Measurements from ENCODE around the gene P2RX1.

The P2RX1 gene

GRCh38 chr17:3905017-3905520 is 11.2 kb downstream of the P2RX1 start:
- DNase-seq (ENCODE audit: low spot score): no peak

GRCh38 chr17:3904501-3904900 is 11.8 kb downstream of the P2RX1 start:
- no peak for DNase-seq (ENCODE audit: low spot score)

- DNase-seq (ENCODE audit: low spot score): no peak
Observed at GRCh38 chr17:3903881-3904290, 12.4 kb downstream of the P2RX1 start.

- no peak for DNase-seq (ENCODE audit: low spot score)
Observed at GRCh38 chr17:3903051-3903825, 13.0 kb downstream of the P2RX1 start.

- DNase-seq (ENCODE audit: low spot score): no peak
Observed at GRCh38 chr17:3900646-3901045, 15.6 kb downstream of the P2RX1 start.

- no peak for DNase-seq (ENCODE audit: low spot score)
Observed at GRCh38 chr17:3897731-3898130, 18.5 kb downstream of the P2RX1 start.

GRCh38 chr17:3896968-3897235 is 19.4 kb downstream of the P2RX1 start:
- no peak for DNase-seq (ENCODE audit: low spot score)

GRCh38 chr17:3896108-3896967 is 19.9 kb downstream of the P2RX1 start:
- DNase-seq (ENCODE audit: low spot score): no peak

- no peak for DNase-seq (ENCODE audit: low spot score)
Observed at GRCh38 chr17:3895354-3895753, 20.9 kb downstream of the P2RX1 start.

GRCh38 chr17:3894911-3895343 is 21.3 kb downstream of the P2RX1 start:
- DNase-seq (ENCODE audit: low spot score): no peak

GRCh38 chr17:3894188-3894587 is 22.1 kb downstream of the P2RX1 start:
- DNase-seq (ENCODE audit: low spot score): no peak

GRCh38 chr17:3893720-3894116 is 22.5 kb downstream of the P2RX1 start:
- DNase-seq (ENCODE audit: low spot score): no peak

GRCh38 chr17:3893003-3893719 is 23.1 kb downstream of the P2RX1 start, which contains the start of gene CAMKK1:
CAMKK1 (minus strand) TSS chr17:3893053; CDS start chr17:3885687, 7,366 bp downstream.
- DNase-seq (ENCODE audit: low spot score): peak; percentile 97

GRCh38 chr17:3892095-3892998 is 23.9 kb downstream of the P2RX1 start:
- peak; percentile 79 for DNase-seq (ENCODE audit: low spot score)

GRCh38 chr17:3891626-3892094 is 24.6 kb downstream of the P2RX1 start:
- DNase-seq (ENCODE audit: low spot score): no peak

- DNase-seq (ENCODE audit: low spot score): no peak
Observed at GRCh38 chr17:3890878-3891219, 25.4 kb downstream of the P2RX1 start.

GRCh38 chr17:3890082-3890877 is 26.0 kb downstream of the P2RX1 start:
- DNase-seq (ENCODE audit: low spot score): peak; percentile 95

GRCh38 chr17:3889325-3890012 is 26.8 kb downstream of the P2RX1 start:
- DNase-seq (ENCODE audit: low spot score): no peak

GRCh38 chr17:3888343-3889171 is 27.7 kb downstream of the P2RX1 start:
- peak; percentile 95 for DNase-seq (ENCODE audit: low spot score)

Measured in AG08395 (cell line).